ENCODE data around the gene KLHL40. TPM values are rescaled to one million over a fixed set of nuclear protein-coding genes. Genes with fewer than 3 reads are reported as not detected.

Gene KLHL40
- total and polyA plus RNA-seq, 2 experiments from 2014 or later = not detected

DNA sequence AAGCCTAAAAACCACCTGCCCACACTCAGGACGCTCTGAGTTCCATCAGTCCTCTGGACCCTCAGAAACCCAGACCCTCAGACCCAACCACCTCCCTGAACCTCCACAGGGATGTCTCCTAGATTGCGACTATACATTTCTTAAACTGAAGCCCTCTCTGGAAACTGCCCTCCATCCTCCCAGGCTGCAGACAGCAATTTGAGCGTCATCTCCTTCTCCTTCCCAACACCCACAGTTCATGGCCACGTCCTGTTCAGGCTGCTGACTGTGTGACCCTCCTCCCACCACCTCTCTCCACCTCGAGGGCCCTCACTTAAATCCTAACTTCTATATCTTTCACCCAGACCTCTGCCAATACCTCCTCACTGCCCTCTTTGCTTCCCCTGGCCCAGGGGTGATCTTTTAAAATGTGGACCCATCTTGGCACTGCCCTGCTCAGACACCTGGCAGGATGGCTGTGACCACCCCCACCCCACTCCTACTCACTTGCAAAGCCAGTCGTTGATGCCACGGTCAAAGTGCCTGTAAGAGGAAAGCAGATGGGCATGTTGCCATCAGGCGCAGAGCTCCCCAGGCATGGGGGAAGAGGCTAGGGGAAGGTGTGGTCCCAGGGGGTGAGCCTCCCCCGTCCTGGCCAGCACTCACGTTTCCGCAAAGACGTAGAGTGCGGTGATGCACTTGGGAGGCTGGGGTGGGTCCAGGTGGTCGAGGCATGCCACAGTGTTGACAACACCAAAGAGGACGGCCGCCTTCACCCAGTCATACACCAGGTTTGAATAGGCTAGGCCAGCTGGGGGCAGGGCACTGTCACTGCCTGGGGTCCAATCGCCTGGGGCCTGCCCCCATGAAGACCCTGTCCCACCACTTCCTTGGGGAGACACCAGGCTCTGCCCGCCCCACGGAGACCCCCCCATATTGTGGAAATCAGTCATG lies 11.3 kb downstream of the KLHL40 start:
- Histone ChIP-seq H3K9me3 (ENCODE audit: low read depth) (no peaks in the 10 kb centered on the region), H3K4me2 (no peak overlapping the region), H2AFZ (no peak overlapping the region), H3K36me3 (replicated peaks; ENCODE audit: insufficient read depth, low read depth) (no peaks in the 10 kb centered on the region), H3K27me3 (no peaks in the 10 kb centered on the region), H3K4me3 (no peak overlapping the region), H3K79me2 (no peaks in the 10 kb centered on the region), H3K9me2 (replicated peaks; ENCODE audit: insufficient read depth) (no peaks in the 10 kb centered on the region), H3K27ac (no peak overlapping the region), H3K4me1 (ENCODE audit: insufficient read depth) (no peaks in the 10 kb centered on the region), H4K20me1 (ENCODE audit: insufficient read depth, poor library complexity, severe bottlenecking) (no peaks in the 10 kb centered on the region)
- 87% methylated on average over 19 of the region's 19 CpGs for WGBS (ENCODE audit: low lambda C conversion rate, missing lambda C conversion rate)
- DNase-seq (ENCODE audit: low spot score) = no peak
- TF ChIP-seq, protein P1, sequence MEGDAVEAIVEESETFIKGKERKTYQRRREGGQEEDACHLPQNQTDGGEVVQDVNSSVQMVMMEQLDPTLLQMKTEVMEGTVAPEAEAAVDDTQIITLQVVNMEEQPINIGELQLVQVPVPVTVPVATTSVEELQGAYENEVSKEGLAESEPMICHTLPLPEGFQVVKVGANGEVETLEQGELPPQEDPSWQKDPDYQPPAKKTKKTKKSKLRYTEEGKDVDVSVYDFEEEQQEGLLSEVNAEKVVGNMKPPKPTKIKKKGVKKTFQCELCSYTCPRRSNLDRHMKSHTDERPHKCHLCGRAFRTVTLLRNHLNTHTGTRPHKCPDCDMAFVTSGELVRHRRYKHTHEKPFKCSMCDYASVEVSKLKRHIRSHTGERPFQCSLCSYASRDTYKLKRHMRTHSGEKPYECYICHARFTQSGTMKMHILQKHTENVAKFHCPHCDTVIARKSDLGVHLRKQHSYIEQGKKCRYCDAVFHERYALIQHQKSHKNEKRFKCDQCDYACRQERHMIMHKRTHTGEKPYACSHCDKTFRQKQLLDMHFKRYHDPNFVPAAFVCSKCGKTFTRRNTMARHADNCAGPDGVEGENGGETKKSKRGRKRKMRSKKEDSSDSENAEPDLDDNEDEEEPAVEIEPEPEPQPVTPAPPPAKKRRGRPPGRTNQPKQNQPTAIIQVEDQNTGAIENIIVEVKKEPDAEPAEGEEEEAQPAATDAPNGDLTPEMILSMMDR (IDR thresholded peaks at IDR 0.05; ENCODE audit: poor library complexity) = no peak
- TF ChIP-seq EZH2phosphoT487 (IDR thresholded peaks at IDR 0.05; ENCODE audit: low read depth, severe bottlenecking, unreplicated experiment) (no peak), EZH2 (IDR thresholded peaks at IDR 0.05; ENCODE audit: borderline replicate concordance) (no peak)

- WGBS (ENCODE audit: low lambda C conversion rate, missing lambda C conversion rate) = 84% methylated on average over 18 of the region's 18 CpGs
- no peak for DNase-seq (ENCODE audit: low spot score)
- Histone ChIP-seq H3K4me2 (no peak overlapping the region), H3K27me3 (no peaks in the 10 kb centered on the region), H3K9me3 (ENCODE audit: low read depth) (no peaks in the 10 kb centered on the region), H3K4me3 (no peak overlapping the region), H4K20me1 (ENCODE audit: insufficient read depth, poor library complexity, severe bottlenecking) (no peaks in the 10 kb centered on the region), H3K79me2 (no peaks in the 10 kb centered on the region), H3K36me3 (replicated peaks; ENCODE audit: insufficient read depth, low read depth) (no peaks in the 10 kb centered on the region), H3K4me1 (ENCODE audit: insufficient read depth) (no peaks in the 10 kb centered on the region), H2AFZ (no peak overlapping the region), H3K9me2 (replicated peaks; ENCODE audit: insufficient read depth) (no peaks in the 10 kb centered on the region), H3K27ac (no peak overlapping the region)
- TF ChIP-seq EZH2phosphoT487 (IDR thresholded peaks at IDR 0.05; ENCODE audit: low read depth, severe bottlenecking, unreplicated experiment) (no peak), EZH2 (IDR thresholded peaks at IDR 0.05; ENCODE audit: borderline replicate concordance) (no peak)
- TF ChIP-seq, protein P1 (IDR thresholded peaks at IDR 0.05; ENCODE audit: poor library complexity) = no peak
These were observed 12.1 kb downstream of the KLHL40 start for GRCh38 chr3:42697289-42698051.

DNA sequence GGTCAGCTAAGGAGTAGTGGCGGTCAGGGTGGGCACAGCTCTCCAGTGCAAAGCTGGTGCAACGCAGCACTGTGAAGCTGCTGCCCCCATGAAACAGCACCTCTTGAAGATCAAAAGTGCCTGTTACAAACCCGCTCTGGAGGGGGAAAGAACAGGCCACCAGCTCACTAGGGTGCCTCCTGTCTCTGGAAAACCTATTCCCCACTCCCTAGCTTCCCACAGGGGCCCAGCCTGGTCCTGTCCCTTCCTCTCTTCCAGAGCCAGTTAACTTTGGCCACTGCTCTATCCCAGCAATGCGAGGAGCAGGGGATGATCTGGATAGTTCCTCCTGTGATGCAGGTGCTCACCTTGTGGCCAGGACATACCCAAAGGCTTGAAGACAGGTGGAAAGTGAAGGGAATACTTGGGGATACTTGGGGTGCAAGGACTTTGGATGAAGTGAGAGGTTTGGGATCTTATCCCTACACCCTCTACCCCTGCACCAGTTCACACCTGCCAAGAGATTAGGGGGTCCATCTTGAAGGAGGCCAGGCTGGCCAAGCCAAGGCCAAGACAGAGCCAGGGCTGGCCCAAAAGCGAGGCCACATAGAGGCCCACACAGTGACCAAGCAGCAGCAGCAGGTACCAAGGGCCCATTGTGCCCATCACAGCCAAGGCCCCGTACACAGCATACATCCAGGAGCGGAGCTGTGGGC lies 13.0 kb downstream of the KLHL40 start:
- WGBS (ENCODE audit: low lambda C conversion rate, missing lambda C conversion rate) = 85% methylated on average over 7 of the region's 7 CpGs
- no peak overlapping the region for H3K27ac ChIP-seq
- H3K36me3 ChIP-seq (replicated peaks; ENCODE audit: insufficient read depth, low read depth) = no peaks in the 10 kb centered on the region
- no peaks in the 10 kb centered on the region for H4K20me1 ChIP-seq (ENCODE audit: insufficient read depth, poor library complexity, severe bottlenecking)
- H3K4me3 ChIP-seq = no peak overlapping the region
- no peaks in the 10 kb centered on the region for H3K4me1 ChIP-seq (ENCODE audit: insufficient read depth)
- H3K27me3 ChIP-seq = no peaks in the 10 kb centered on the region
- H3K9me3 ChIP-seq (ENCODE audit: low read depth) = no peaks in the 10 kb centered on the region
- TF ChIP-seq EZH2 (IDR thresholded peaks at IDR 0.05; ENCODE audit: borderline replicate concordance) (no peak), EZH2phosphoT487 (IDR thresholded peaks at IDR 0.05; ENCODE audit: low read depth, severe bottlenecking, unreplicated experiment) (no peak)
- TF ChIP-seq, protein P1 (IDR thresholded peaks at IDR 0.05; ENCODE audit: poor library complexity) = no peak
- no peak for DNase-seq (ENCODE audit: low spot score)
- no peaks in the 10 kb centered on the region for H3K79me2 ChIP-seq
- H2AFZ ChIP-seq = no peak overlapping the region
- no peaks in the 10 kb centered on the region for H3K9me2 ChIP-seq (replicated peaks; ENCODE audit: insufficient read depth)
- no peak overlapping the region for H3K4me2 ChIP-seq
